NK-92 (cell line): ENCODE results near the gene PIK3R6.
"Not testable (repeated sequence)": the region's sequence is repeated elsewhere in the genome, so short reads cannot be mapped to it uniquely, and the experiment has no call there.

Experiments
- DNase-seq: peaks from one replicate; lab custom pipeline; 2025; ENCODE audit not compliant: unreplicated experiment; lab: John Stamatoyannopoulos, UW

PIK3R6 gene

GRCh38 chr17:8829036-8829941 lies 38.2 kb downstream of the PIK3R6 start:
- DNase-seq: no peak

- DNase-seq: no peak
These were observed 39.0 kb downstream of the PIK3R6 start for GRCh38 chr17:8828517-8828875.

GRCh38 chr17:8826808-8827435 lies 40.6 kb downstream of the PIK3R6 start:
- no peak for DNase-seq

- no peak for DNase-seq
These were observed 41.7 kb downstream of the PIK3R6 start for GRCh38 chr17:8825802-8826201.

- no peak for DNase-seq
These were observed 44.2 kb downstream of the PIK3R6 start for GRCh38 chr17:8823279-8823678.

GRCh38 chr17:8822401-8823035 lies 45.0 kb downstream of the PIK3R6 start:
- no peak for DNase-seq

- no peak for DNase-seq
These were observed 45.9 kb downstream of the PIK3R6 start for GRCh38 chr17:8821446-8822105.

- no peak for DNase-seq
These were observed 47.0 kb downstream of the PIK3R6 start for GRCh38 chr17:8820311-8821010.

- DNase-seq: no peak
These were observed 48.7 kb downstream of the PIK3R6 start for GRCh38 chr17:8818654-8819330.

GRCh38 chr17:8818047-8818446 lies 49.4 kb downstream of the PIK3R6 start:
- DNase-seq: no peak

GRCh38 chr17:8806926-8807550 lies 60.4 kb downstream of the PIK3R6 start:
- no peak for DNase-seq

GRCh38 chr17:8806253-8806925 lies 61.1 kb downstream of the PIK3R6 start:
- DNase-seq: no peak

- not testable (repeated sequence) for DNase-seq
These were observed 62.1 kb downstream of the PIK3R6 start for GRCh38 chr17:8805396-8805795.

- no peak for DNase-seq
These were observed 63.7 kb downstream of the PIK3R6 start for GRCh38 chr17:8803531-8804420.

- no peak for DNase-seq
These were observed 66.2 kb downstream of the PIK3R6 start for GRCh38 chr17:8801135-8801840.

- no peak for DNase-seq
These were observed 66.8 kb downstream of the PIK3R6 start for GRCh38 chr17:8800656-8801055.

GRCh38 chr17:8799570-8800212 lies 67.8 kb downstream of the PIK3R6 start:
- no peak for DNase-seq
